ENCODE results near the gene CCDC9.

DNA sequence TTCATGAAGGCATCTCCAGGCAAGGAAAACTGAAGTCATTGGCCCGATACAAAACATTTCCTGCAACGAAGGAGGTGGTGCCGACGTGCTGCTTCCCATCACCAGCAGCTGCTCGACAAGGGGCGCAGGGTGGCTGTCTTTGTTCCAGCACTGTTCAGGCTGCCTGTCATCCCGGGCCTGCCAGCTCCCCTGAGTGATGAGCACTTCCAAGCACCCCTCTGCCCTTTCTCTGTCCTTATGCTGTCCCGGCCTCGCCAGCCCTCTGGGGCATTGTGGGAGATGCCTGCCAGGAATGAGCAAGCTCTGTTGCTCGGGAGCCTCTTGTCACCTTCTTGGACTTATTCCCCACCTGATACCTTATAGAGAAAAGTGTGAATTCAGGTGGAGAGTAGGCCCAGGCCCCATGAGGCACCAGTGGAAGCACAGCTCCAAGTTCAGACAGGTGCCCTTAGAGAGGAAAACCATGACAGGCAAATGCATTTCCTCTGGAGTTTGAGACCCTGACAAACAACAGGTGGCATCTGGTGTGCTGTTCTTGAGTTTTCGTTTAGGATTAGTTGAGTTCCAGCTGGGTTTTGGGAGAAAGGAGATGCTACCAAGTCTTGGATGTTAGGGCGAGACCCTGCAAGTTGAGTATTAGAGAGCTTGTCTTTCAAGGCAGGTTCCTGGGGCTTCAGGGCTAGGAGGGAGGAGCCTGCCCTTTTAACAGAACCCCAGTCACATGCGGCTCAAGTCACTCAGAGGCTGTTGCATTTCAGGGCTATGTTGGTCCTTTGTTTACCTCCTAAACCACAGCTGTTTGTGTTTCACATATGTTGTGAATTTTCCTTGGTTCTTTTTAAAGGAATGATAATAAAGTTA, 46.8 kb upstream of the CCDC9 start:
- TF ChIP-seq CTCF (IDR thresholded peaks at IDR 0.05) (no peak), POLR2AphosphoS5 (IDR thresholded peaks at IDR 0.05) (no peak), EP300 (IDR thresholded peaks at IDR 0.05; ENCODE audit: low read depth) (no peak), POLR2A (IDR thresholded peaks at IDR 0.05) (no peak)

All from transverse colon (tissue), 4 donors.